Stimulated activated CD8-positive, alpha-beta memory T cell treated with anti-CD3 and anti-CD28 coated beads, Interleukin-15, amount 100 ng/mL, for 1 hour (primary cell): ENCODE results near the gene NFIA.
"Not testable (repeated sequence)": the region's sequence is repeated elsewhere in the genome, so short reads cannot be mapped to it uniquely, and the experiment has no call there.

ENCODE experiments used
- DNase-seq: peaks from one replicate; pipeline ENCODE4 v3.0.0-alpha.2; 2020; ENCODE audit warnings: low read depth

Gene NFIA

DNA sequence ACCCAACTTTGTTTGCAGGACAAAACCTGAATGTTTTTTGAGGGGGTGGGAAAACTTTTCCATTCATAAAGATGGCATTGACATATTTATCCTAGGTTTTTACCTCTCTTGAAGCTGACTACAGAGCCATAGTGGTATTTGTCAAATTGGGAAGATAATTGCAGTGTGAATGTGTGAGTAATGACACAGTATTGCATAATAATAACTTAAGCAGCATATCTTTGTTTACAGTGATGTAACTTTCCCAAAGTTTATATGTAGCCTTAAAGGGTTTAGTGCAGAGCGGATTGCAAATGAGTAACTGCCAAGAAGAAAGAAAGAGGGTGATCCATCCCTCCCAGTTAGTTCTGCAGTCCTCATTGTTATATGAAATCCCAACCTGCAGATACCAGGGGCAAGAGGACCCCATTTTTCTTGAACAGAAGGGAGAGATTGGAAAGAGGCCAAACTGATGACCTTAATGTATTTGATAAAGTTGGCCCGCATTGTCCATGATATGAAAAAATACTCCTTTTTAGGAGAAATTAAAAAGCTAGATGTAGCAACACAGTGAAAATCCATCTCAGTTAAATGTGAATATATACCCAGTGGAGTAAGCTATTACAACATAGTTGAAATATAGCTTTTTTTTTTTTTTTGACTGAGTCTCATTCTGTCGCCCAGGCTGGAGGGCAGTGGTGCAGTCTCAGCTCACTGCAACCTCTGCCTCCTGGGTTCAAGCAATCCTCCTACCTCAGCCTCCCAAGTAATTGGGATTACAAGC, 23.7 kb upstream of the NFIA start:
- DNase-seq: no peak

DNA sequence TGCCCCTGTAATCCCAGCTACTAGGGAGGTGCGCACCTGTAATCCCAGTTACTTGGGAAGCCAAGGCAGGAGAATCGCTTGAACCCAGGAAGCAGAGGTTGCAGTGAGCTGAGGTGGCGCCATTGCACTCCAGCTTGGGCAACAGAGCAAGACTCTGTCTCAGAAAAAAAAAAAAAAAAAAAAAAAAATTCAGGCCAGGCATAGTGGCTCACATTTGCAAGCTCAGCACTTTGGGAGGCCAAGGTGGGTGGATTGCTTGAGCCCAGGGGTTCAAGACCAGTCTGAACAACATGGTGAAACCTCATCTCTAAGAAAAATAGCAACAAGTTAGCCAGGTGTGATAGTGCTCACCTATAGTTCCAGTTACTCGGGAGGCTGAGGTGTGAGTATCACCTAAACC, 20.8 kb upstream of the NFIA start:
- DNase-seq: not testable (repeated sequence)

DNA sequence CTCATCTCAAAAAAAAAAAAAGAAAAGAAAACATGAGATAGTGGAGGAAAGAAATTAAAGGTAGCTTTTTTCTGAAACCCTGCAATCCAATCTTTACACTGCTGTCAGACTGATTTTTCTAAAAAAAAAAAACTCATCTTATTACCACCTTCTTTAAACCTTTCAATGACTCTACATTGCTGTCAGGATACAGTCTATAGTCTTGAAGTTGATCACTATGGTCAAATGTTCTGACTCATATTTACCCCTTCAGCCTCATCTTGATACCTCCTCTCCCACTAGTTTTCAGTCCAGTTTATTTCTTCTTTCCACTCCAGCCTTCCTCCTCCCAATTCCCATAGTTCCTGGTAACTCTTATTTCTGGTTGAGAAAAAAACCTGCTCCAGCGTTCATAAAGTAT, 17.7 kb upstream of the NFIA start:
- DNase-seq: no peak

DNA sequence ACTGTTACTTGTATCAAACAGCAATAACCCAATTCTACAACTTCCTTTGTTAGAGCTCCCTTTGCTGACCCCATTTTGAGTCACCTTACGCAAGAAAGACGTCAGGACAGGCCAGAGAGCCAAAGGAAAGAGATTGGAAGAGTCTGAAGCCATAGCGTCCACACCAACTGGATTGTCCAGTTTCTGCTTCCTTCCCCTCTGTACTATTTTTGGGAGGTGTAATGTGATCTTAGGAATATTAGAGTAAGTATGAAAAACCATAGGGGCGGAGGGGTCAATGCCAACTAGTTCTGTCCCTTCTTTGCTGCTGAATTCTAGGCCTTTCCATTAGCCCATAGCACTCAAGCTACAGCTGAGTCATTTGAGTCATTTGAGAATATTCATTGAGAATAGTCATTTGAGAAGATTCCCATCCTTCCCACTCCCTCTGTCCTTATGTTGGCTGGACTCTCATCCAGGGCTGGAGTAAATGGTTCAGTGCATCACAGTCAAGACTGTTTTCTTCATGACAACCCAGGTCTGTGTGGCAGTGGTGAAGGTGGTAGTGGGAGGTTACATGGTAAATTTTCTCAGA, 14.8 kb upstream of the NFIA start:
- DNase-seq: no peak

DNA sequence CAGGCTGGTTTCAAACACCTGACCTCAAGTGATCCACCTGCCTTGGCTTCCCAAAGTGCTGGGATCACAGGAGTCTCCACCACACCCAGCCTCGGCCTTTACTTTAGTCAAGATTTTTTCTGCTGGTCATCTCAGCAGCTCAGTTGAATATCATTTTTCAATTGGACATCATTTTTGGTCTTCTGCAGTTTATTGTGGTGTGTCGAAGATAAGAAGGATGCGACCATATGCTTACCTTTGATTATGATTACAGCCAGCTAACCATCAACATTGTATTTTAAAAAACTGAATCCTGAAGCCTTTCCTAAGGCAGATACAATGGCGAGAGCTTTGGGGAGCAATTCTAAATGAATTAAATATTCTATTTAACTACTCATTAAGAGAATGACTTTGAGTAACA, 12.3 kb upstream of the NFIA start:
- no peak for DNase-seq

DNA sequence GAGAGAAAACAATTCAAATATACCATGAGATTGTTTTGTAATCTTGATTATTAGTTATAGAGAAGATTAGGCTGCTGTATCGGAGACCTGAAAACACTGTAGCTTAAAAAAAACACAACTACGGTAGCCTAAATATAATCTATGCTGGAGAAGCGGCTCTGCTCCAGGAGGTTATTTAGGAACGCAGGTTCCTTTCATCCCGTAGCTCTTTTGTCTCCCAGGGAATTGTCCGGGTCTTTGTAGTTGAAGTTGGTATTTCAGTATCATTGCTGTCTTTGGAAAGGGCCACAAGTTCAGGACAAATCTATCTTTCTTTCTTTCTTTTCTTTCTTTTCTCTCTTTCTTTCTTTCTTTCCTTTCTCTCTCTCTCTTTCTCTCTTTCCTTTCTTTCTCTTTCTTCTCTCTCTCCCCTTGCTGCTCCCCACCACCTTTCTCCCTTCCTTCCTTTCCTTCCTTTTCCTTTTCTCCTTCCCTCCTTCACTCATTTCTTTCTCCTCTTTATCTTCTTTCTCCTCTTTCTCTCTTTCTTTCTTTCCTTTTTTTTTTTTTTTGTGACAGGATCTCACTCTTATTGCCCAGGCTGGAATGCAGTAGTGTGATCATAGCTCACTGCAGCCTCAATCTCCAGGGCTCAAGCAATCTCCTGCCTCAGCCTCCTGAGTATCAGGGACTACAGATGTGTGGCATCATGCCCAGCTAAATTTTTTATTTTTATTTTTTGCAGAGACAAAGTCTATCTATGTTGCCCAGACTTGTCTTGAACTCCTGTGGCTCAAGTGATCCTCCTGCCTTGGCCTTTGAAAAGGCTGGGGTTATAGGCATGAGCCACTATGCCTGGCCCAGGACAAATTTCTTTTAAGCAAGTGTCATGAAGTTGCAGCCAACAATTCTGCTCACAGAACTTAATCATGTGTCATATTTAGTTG, 10.9 kb upstream of the NFIA start:
- no peak for DNase-seq

DNA sequence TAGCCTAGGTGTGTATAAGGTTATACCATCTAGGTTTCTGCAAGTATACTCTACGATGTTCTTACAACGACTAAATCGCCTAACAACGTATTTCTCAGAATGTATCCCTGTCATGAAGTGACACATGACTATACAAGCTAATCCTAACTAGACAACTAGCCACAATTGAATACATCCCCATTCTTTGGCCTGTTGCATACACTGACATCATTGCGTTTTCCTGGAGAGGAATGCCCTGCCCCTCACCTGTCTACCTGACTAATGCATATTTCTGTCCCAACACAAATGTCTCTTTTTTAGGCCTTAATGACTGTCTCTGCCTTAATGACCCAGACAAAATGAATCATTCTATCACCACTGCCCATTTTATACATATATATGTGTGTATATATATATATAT, 8.5 kb upstream of the NFIA start:
- no peak for DNase-seq

DNA sequence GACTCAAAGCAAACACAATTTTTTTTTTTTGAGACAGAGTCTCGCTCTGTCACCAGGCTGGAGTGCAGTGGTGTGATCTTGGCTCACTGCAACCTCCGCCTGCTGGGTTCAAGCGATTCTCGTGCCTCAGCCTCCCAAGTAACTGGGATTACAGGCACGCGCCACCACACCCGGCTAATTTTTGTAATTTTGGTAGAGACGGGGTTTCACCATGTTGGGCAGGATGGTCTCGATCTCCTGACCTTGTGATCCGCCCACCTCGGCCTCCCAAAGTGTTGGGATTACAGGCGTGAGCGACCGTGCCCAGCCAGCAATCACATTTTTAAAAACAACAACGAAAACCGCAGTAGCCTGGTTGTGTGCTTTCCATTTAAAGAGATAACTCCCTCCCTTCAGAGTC, 6.5 kb upstream of the NFIA start:
- not testable (repeated sequence) for DNase-seq

DNA sequence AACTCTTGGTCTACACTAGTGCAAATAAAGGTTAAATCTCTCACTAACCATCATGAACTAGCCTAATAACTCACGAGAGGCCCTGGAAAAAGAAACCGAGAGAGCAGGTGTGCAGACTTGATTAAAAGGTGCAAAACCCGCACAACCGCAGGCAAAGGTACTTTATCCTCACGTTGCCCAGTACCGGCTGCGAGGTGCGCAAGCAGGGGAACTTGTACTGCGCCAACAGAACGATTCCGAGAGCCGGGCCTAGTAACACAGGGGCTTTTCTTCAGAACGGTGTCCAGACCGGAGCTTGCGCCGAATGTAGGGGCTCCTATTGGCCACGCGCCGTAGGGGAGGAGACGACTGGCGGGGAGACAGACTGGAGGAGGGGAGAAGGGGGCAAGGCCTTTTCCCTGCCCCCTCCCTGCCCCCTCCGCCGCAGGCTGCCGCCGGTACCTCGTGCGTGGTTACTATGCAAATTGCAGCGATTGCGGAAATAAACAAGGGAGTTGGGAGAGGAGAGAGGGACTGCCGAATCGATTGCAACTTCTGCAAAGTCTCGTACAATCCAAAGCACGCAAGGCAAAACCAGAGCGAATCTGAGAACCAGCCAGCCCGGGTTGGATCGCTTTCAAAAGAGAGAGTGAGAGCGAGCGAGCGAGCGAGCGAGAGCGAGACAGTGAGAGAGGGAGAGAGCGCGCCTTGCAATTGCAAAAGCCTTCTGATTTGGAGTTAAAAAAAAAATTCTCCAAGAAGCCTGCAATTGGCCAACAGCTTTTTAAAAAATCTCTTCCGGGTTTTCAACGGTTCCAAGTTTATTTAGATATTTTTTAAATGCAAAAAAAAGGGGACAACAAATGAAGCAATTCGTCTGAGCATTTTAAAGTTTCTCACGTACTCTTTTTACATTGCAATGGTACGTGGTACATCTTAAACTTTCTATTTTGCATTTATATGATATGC, 5.4 kb upstream of the NFIA start:
- DNase-seq: peak; percentile 48

DNA sequence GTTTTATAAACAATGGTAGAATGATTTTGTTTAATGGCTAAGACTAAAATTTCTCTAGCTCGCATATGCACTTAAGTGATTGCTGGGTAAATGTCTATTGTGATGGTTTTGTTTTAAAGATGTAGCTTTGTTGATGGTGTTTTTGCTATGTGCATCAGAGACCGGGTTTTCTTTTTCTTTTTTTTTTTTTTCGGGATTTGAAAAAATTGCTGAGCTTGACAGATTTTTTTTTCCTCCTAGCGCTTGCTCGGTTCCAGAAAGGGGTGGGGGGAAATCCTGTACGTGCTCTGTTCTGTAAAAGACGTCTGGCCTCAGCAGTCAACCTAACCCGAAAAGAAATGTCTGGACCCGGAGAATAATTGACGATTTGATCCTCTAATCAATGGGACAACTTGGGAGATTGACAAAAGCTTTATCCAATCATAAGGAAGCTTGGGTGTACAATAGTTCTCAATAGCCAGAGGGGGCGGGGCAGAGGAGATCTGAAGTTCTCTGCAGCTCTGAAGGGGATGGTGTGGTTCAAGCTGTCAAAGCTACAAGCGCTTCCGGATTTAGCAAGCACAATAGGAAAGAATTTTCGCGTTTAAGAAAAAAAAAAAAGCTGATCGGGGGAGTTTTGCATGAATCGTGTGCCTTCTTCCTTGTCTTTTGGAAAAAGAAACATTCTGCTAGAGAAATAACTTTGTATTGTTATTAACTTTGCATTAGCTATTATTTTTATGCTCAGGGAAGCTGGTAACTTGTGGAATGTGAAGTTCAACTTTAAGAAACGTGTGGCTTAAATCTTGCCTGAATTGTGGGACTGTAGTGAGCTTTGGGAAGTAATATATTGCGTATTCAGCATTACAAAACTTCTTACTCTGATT, 4.5 kb upstream of the NFIA start:
- peak; percentile 77 for DNase-seq

DNA sequence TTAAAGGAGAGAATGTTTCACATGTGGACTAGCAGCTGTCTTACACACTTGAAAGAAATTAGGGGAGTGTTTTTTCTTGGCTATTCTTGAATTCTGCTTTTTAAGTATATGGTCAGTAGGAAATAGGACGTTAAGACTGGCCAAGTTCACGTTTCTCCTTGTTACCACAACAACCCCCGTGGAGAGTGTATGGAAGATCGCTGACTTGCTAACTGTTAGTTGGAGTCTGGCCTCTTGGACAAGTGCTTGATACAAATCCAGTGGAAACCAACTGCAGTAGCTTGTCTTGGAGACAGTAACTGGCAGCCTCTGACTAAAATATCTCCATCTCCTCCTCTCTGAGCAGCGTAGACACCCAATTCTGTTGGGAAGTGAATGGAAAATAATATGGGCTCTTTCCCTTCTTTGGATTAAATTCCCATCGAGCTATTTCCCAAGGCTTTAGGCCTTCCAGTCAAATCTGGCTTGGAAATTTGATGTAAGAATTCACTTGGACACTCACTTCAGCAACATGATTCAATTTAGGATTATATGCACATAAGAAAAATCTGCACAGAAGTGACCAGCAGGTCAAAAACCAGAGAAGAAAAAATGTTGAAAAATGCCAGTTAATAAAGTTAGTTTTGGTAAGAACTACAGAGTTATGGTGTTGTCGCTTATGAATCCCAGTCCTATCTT, 3.6 kb upstream of the NFIA start:
- no peak for DNase-seq

DNA sequence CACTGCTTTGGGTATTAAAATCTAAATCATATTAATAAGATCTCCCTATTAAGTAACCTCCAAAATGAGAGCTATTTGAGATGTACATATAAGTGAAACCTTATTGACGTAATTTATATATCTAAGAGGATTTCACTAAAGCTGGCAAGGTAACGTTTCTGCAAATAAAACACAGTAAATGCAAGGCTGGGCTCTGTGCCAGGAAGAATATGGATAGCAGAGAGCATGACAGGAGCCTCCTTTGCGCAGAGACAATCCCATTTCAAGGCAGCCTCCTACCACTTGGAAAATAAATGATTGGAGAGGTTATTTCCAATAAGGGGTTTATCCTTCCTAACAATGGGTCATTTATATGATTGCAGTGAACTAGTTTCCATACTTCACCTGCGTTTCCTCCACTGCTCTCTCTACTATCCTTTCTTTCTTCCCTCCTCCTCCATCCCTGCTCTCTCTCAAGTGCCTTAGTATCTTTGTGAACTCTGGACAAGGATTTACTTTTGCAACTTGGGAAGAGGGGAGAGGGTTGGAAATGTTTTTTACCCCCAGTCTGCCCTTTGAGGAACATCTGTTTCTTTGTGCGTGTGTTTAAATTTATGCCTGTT, 3.0 kb upstream of the NFIA start:
- DNase-seq: no peak

DNA sequence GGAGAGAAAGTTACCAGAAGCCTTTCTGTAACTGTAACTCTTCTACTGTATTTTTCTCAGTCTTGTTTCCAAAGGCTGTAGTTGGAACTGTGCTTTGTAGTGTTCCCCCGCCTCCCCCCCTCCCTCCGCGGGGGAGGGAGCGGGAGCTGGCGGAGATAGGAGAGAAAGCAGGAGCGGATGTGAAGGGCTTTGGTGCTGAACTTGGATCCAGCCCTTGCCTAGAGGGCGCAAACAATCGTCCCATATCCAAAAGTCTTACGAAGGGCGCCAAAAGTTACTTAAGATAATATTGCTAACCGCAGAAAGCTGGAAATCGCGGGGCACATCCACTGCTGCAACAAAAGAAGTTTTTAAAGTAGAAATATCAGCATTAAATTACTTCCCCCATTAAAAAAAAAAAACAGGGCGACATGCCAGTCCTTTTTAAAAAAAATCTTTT, 2.4 kb upstream of the NFIA start:
- no peak for DNase-seq

DNA sequence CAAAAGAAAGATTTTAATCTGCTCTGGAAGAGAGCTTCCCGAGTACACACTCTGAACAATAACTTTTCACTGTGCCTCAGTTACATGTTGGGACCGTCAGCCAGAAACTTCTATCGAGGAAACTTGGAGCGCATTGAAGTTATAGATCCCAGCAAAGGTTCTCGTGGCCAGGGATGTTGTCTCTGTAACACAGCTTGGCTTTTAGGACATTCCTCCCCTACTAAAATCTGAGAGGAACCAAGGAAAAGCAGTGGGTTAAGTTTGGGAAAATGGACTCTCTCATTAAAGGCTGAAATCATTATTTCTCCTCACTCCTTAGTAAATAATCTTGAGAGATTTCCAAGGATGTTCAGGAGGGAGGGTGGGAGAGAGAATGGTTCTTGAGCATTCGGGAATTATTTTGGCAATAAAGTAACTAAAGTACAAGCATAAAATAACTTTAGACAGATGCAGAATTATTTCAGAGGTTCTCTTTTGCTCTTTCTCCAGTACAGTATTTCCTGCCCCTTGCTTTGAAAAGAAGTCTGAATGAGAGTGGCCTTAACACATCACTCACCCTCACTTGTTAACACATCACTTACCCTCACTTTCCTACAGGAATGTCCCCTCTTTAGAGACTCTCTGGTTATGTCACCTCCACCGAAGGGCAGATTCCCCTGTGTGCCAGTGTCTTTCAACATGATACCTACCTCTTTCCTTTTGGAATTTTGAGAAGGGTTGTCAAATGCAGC, 1.8 kb upstream of the NFIA start:
- no peak for DNase-seq

DNA sequence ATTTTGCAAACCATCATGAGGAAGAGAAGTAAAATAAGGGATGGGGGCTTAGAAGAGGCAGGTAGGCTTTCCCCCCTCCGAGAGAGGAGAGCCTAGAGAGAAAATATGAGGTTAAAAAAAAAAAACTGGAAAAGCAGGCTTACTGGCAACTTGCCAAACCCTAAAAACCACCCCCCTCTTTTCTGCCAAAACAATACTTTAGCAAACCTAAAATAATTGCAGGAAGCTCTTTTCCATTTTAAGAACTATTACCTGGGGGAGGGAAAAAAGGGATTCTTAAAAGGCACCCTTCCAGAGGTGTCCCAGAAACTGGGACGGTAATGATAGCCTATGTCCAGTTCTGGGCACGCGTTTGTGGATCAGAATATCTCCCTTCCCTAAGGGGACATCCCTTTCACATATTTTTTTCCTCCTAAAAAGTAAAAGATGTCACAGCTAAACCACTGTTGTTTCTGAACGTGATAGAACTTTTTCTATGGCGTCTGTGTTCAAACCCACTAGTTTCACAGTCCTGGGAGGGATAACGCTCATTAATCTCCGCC, 1.1 kb upstream of the NFIA start:
- DNase-seq: no peak

DNA sequence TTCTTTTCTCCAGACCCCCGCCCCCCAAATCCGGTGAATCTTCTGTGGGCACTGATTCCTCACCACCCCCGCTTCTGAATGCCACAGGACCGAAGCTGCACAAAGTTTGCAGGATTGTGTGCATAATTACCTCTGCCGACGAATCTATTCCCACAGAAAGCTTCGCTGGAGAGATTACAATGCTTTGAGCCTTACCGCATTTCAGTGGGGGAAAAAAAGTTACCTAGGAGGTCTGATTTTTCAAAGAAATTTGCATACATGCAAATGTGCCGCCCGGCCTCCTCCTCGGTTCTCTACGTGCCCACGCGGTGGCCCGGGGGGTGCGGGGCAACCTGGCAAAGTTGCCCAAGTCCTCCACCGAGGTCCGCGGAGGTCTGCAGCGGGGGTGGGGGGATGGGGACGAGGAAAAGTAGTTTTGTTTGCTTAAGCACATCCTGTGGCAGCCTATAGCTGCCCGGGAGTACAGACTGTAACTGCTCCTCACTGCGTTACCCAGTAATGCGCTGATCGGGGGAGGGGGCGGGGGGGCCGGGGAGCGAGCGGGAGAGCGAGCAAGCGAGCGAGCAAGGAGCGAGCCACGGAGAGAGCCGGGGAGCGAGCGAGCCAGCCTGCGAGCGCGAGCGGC, 563 bp upstream of the NFIA start:
- no peak for DNase-seq

DNA sequence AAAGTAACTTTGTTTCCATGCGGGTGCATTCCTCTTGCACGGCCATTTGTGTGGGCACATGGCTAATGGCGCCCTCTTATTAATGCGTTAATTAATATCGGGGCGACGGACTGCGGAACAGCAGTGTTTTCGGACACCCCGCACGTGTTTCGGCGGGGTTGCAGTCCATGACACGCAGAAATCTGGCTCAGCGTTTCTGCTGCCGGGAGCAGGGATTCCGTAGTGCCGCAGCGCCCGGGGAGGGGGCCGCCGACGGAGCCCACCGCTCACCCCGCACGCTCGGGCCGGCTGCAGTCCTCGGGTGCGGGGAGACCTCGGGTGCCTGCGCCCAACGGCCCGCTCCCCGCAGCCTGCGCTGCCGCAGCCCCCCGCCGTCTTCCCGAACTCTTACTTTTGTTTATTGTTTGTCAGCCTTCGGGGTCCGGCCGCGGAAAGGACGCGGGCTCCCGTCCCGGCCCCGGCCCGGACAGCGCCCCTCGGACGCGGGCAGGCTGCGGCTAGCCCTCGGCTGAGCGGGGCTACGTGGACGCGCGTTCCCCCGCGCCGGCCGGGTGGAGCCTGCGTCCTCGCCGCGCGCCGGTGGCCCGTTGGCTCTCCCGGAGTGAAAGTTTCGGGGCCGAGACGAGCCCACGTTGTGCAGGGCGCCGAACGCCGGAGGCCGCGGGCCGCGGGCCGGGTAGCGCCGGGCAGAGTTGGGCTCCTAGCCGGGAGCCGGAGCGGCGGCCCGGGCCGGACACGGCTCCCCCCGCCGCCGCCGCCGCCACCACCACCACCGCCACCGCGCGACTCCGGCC, 849 bp downstream of the NFIA start:
- DNase-seq: no peak
